Measurements from ENCODE around the gene SLC38A11. TPM values are rescaled to one million over a fixed set of nuclear protein-coding genes. Genes with fewer than 3 reads are reported as not detected.
"Not testable (repeated sequence)": the region's sequence is repeated elsewhere in the genome, so short reads cannot be mapped to it uniquely, and the experiment has no call there.

The SLC38A11 gene, protein sequence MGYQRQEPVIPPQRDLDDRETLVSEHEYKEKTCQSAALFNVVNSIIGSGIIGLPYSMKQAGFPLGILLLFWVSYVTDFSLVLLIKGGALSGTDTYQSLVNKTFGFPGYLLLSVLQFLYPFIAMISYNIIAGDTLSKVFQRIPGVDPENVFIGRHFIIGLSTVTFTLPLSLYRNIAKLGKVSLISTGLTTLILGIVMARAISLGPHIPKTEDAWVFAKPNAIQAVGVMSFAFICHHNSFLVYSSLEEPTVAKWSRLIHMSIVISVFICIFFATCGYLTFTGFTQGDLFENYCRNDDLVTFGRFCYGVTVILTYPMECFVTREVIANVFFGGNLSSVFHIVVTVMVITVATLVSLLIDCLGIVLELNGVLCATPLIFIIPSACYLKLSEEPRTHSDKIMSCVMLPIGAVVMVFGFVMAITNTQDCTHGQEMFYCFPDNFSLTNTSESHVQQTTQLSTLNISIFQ
- total RNA-seq (2021), result not detected in 2 replicates
- not detected for Bru-seq, nascent RNA
- BruChase-seq, experiment 1, labeled RNA remaining after a 2-hour chase, result not detected
- BruChase-seq, experiment 2, labeled RNA remaining after a 6-hour chase, result not detected
- long read RNA-seq, result 0 reads

DNA sequence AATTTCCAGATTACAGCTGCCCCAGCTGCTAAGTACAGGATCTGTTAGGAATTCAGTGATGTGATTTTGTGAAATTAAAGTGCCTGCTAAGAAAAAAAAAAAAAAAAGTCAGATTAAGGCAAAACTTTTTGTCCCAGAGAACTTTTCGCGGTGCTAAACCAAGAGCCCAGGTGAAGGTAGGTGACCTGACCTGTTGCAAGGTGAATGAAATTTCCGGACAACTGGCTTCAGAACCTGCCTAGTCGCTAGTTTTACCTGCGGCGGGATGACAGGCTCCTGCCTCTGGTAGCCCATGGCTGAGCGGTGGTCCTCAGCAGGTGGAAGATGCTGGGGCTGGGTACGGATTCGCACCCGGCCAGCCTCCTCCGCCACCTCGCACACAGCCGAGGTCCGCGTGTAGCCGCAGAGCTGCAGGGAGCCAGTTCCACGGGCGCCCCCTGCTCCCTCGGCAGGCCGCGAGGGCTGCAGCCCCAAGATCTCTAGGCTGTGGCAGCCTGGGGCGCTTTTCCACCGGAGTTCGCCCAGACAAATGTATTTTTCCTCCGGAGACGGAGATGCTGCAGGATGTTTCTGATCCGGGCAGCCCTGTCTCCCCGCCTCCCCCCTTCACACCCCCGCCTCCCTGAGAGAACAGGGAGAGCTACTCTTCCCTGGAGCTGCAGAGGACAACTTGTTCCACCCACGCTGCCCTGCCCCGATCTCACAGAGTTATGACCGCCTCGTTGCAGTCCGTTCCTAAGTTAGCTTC is at the start of gene SLC38A11:
Gene SLC38A11 (minus strand): TSS at position 572 of the 748 bp plus-strand sequence. CDS start 278 bp downstream, at position 294.
- Histone ChIP-seq H2AFZ (no peak within 1 kb of the TSS), H3K9me3 (ENCODE audit: insufficient read depth, low read depth) (no peaks in the 10 kb centered on the region), H3K27me3 (ENCODE audit: insufficient read depth, low read depth) (no peaks in the 10 kb centered on the region), H3K36me3 (ENCODE audit: low read depth) (no peaks in the 10 kb centered on the region), H3K4me3 (no peak within 1 kb of the TSS), H3K27ac (no peak within 1 kb of the TSS), H3F3A (ENCODE audit: insufficient read depth, low read depth) (no peaks in the 10 kb centered on the region), H3K79me2 (ENCODE audit: low read depth) (no peaks in the 10 kb centered on the region), H4K20me1 (ENCODE audit: insufficient read depth) (no peaks in the 10 kb centered on the region), H3K9me2 (ENCODE audit: insufficient read depth) (no peaks in the 10 kb centered on the region), H3K4me2 (no peak within 1 kb of the TSS), H3K4me1 (replicated peaks; ENCODE audit: insufficient read depth) (no peaks in the 10 kb centered on the region)
- ChIA-PET CTCF (no interaction called here), POLR2A (ENCODE audit: unreplicated experiment) (no interaction called here)
- intact Hi-C loops (cut with micrococcal nuclease; ENCODE audit: unreplicated experiment), result no loop called here
- TF ChIP-seq, protein P1, sequence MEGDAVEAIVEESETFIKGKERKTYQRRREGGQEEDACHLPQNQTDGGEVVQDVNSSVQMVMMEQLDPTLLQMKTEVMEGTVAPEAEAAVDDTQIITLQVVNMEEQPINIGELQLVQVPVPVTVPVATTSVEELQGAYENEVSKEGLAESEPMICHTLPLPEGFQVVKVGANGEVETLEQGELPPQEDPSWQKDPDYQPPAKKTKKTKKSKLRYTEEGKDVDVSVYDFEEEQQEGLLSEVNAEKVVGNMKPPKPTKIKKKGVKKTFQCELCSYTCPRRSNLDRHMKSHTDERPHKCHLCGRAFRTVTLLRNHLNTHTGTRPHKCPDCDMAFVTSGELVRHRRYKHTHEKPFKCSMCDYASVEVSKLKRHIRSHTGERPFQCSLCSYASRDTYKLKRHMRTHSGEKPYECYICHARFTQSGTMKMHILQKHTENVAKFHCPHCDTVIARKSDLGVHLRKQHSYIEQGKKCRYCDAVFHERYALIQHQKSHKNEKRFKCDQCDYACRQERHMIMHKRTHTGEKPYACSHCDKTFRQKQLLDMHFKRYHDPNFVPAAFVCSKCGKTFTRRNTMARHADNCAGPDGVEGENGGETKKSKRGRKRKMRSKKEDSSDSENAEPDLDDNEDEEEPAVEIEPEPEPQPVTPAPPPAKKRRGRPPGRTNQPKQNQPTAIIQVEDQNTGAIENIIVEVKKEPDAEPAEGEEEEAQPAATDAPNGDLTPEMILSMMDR (conservative IDR thresholded peaks at IDR 0.05), result no peak
- TF ChIP-seq EZH2 (IDR thresholded peaks at IDR 0.05; ENCODE audit: low read depth), result no peak
- BruUV-seq (replicated peaks), result no TSS peak
- DNase-seq, result no peak

DNA sequence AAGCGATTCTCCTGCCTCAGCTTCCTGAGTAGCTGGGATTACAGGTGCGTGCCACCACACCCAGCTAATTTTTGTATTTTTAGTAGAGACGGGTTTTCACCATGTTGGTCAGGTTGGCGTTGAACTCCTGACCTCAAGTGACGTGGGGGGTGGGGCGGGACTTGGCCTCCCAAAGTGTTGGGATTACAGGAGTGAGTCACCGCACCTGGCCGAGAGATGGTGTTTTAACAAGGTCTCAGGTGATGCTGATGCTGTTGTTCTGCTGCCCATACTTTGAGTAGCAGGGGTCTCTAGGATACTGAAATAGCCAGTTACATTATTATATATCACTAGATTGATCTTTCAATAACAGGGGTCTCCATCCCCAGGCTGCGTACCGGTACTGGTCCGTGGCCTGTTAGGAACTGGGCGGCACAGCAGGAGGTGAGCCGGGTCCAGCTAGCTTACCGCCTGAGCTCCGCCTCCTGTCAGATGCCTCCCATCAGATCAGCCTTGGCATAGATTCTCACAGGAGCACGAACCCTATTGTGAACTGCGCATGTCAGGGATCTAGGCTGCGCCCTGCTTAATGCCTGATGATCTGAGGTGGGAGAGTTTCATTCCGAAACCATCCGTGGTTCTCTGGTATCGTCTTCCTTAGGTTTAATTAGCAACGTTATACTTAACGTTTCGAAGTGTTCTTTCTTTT is 48.3 kb upstream of the SLC38A11 start:
- H3K79me2 ChIP-seq (ENCODE audit: low read depth), result no peaks in the 10 kb centered on the region
- no peak overlapping the region for H3K27ac ChIP-seq
- POLR2A ChIA-PET (ENCODE audit: unreplicated experiment), result no interaction called here
- no peak overlapping the region for H3K4me2 ChIP-seq
- no peaks in the 10 kb centered on the region for H4K20me1 ChIP-seq (ENCODE audit: insufficient read depth)
- H3K36me3 ChIP-seq (ENCODE audit: low read depth), result no peaks in the 10 kb centered on the region
- no peak overlapping the region for H3K4me3 ChIP-seq
- H3K9me2 ChIP-seq (ENCODE audit: insufficient read depth), result no peaks in the 10 kb centered on the region
- H2AFZ ChIP-seq, result no peak overlapping the region
- no peaks in the 10 kb centered on the region for H3K4me1 ChIP-seq (replicated peaks; ENCODE audit: insufficient read depth)
- TF ChIP-seq, protein P1 (conservative IDR thresholded peaks at IDR 0.05), result no peak
- TF ChIP-seq EZH2 (IDR thresholded peaks at IDR 0.05; ENCODE audit: low read depth), result no peak
- H3K27me3 ChIP-seq (ENCODE audit: insufficient read depth, low read depth), result no peaks in the 10 kb centered on the region
- DNase-seq, result no peak
- CTCF ChIA-PET, result interaction anchor here (0.6 kb wide), 1 partner anchor 200 kb away, joined by 10 read pairs; no protein-coding TSS in a partner anchor
- H3F3A ChIP-seq (ENCODE audit: insufficient read depth, low read depth), result no peaks in the 10 kb centered on the region
- no peaks in the 10 kb centered on the region for H3K9me3 ChIP-seq (ENCODE audit: insufficient read depth, low read depth)
- BruUV-seq (replicated peaks), result no TSS peak
- intact Hi-C loops (cut with micrococcal nuclease; ENCODE audit: unreplicated experiment), result no loop called here

DNA sequence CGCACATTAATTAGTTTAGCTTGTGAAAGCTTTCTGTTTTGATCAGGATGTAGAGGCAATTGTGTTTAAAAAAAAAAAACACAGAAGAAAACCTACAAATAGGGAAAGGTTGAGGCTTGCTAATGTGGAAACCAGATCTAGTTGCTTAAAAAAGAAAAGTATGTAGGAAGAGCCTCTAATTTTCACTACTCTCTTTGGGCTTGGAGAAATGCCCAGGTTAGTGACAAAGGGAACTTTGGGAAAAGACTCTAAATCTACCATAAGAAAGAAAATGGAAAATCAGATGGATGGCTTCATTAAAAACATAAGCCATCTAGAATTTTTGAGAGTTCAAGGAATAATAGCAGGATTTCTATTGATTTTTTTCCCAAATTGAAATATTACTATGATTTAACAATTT is 47.3 kb upstream of the SLC38A11 start:
- Histone ChIP-seq H3K79me2 (ENCODE audit: low read depth) (no peaks in the 10 kb centered on the region), H3K9me3 (ENCODE audit: insufficient read depth, low read depth) (no peaks in the 10 kb centered on the region), H3K27me3 (ENCODE audit: insufficient read depth, low read depth) (no peaks in the 10 kb centered on the region), H3K4me2 (no peak overlapping the region), H3K4me3 (no peak overlapping the region), H4K20me1 (ENCODE audit: insufficient read depth) (no peaks in the 10 kb centered on the region), H3K9me2 (ENCODE audit: insufficient read depth) (no peaks in the 10 kb centered on the region), H3K27ac (no peak overlapping the region), H3K4me1 (replicated peaks; ENCODE audit: insufficient read depth) (no peaks in the 10 kb centered on the region), H3K36me3 (ENCODE audit: low read depth) (no peaks in the 10 kb centered on the region), H2AFZ (no peak overlapping the region), H3F3A (ENCODE audit: insufficient read depth, low read depth) (no peaks in the 10 kb centered on the region)
- no TSS peak for BruUV-seq (replicated peaks)
- CTCF ChIA-PET, result no interaction called here
- POLR2A ChIA-PET (ENCODE audit: unreplicated experiment), result no interaction called here
- intact Hi-C loops (cut with micrococcal nuclease; ENCODE audit: unreplicated experiment), result no loop called here
- DNase-seq, result no peak
- no peak for TF ChIP-seq EZH2 (IDR thresholded peaks at IDR 0.05; ENCODE audit: low read depth)
- TF ChIP-seq, protein P1 (conservative IDR thresholded peaks at IDR 0.05), result no peak

DNA sequence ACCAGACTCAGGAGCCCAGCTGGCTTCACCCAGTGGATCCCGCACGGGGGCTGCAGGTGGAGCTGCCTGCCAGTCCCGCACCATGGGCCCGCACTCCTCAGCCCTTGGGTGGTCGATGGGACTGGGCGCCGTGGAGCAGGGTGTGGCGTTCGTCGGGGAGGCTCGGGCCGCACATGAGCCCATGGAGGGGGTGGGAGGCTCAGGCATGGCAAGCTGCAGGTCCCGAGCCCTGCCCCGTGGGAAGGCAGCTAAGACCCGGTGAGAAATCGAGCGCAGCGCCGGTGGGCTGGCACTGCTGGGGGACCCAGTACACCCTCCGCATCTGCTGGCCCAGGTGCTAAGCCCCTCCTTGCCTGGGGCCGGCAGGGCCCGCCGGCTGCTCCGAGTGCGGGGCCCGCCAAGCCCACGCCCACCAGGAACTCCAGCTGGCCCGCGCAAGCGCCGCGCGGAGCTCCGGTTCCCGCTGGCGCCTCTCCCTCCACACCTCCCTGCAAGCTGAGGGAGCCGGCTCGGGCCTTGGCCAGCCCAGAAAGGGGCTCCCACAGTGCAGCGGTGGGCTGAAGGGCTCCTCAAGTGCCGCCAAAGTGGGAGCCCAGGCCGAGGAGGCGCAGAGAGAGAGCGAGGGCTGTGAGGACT is 39.5 kb upstream of the SLC38A11 start:
- H3K27me3 ChIP-seq (ENCODE audit: insufficient read depth, low read depth); H2AFZ ChIP-seq; H3K9me2 ChIP-seq (ENCODE audit: insufficient read depth); H3K27ac ChIP-seq; H3K36me3 ChIP-seq (ENCODE audit: low read depth); CTCF ChIA-PET; H3K79me2 ChIP-seq (ENCODE audit: low read depth); H3K4me2 ChIP-seq; POLR2A ChIA-PET (ENCODE audit: unreplicated experiment); DNase-seq; H3K4me1 ChIP-seq (replicated peaks; ENCODE audit: insufficient read depth); H3K9me3 ChIP-seq (ENCODE audit: insufficient read depth, low read depth); H4K20me1 ChIP-seq (ENCODE audit: insufficient read depth); BruUV-seq (replicated peaks); H3K4me3 ChIP-seq; H3F3A ChIP-seq (ENCODE audit: insufficient read depth, low read depth): not testable (repeated sequence)
- intact Hi-C loops (cut with micrococcal nuclease; ENCODE audit: unreplicated experiment), result loop anchor here (5.0 kb wide), 1 partner anchor 257 kb away; no protein-coding TSS in a partner anchor

All from PC-9 (cell line).